NCI-H69 (cell line): Measurements from ENCODE around the gene SLC39A10.
"Not testable (repeated sequence)": the region's sequence is repeated elsewhere in the genome, so short reads cannot be mapped to it uniquely, and the experiment has no call there.

Experiments
- DNase-seq: peaks from one replicate; lab custom pipeline; 2025; lab: John Stamatoyannopoulos, UW

SLC39A10 gene

GRCh38 chr2:195644708-195645107 lies 12.3 kb upstream of the SLC39A10 start:
- DNase-seq = not testable (repeated sequence)

GRCh38 chr2:195645413-195645812 lies 11.6 kb upstream of the SLC39A10 start:
- no peak for DNase-seq

- DNase-seq = no peak
Measured at GRCh38 chr2:195646424-195646823, 10.6 kb upstream of the SLC39A10 start.

- peak; percentile 41 for DNase-seq
Measured at GRCh38 chr2:195647302-195647701, 9.7 kb upstream of the SLC39A10 start.

DNA sequence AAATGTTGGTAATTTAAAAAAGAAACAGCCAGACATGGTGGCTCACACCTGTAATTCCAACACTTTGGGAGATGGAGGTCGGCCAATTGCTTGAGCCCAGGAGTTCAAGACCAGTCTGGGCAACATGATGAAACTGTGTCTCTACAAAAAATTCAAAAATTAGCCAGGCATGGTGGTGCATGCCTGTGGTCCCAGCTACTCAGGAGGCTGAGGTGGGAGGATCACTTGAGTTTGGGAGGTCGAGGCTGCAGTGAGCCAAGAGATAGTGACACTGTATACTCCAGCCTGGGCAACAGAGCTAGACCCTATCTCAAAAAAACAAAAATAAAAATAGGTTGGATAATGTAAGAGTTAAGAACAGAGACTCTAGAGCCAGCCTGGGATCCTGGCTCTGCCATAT lies 8.7 kb upstream of the SLC39A10 start:
- DNase-seq = not testable (repeated sequence)

- DNase-seq = no peak
Measured at GRCh38 chr2:195648787-195649186, 8.2 kb upstream of the SLC39A10 start.

GRCh38 chr2:195649629-195650190 lies 7.3 kb upstream of the SLC39A10 start:
- no peak for DNase-seq

- no peak for DNase-seq
Measured at GRCh38 chr2:195651046-195651445, 6.0 kb upstream of the SLC39A10 start.

GRCh38 chr2:195652911-195653310 lies 4.1 kb upstream of the SLC39A10 start:
- DNase-seq = no peak

GRCh38 chr2:195656161-195656858 lies 716 bp upstream of the SLC39A10 start:
- peak; percentile 50 for DNase-seq

DNA sequence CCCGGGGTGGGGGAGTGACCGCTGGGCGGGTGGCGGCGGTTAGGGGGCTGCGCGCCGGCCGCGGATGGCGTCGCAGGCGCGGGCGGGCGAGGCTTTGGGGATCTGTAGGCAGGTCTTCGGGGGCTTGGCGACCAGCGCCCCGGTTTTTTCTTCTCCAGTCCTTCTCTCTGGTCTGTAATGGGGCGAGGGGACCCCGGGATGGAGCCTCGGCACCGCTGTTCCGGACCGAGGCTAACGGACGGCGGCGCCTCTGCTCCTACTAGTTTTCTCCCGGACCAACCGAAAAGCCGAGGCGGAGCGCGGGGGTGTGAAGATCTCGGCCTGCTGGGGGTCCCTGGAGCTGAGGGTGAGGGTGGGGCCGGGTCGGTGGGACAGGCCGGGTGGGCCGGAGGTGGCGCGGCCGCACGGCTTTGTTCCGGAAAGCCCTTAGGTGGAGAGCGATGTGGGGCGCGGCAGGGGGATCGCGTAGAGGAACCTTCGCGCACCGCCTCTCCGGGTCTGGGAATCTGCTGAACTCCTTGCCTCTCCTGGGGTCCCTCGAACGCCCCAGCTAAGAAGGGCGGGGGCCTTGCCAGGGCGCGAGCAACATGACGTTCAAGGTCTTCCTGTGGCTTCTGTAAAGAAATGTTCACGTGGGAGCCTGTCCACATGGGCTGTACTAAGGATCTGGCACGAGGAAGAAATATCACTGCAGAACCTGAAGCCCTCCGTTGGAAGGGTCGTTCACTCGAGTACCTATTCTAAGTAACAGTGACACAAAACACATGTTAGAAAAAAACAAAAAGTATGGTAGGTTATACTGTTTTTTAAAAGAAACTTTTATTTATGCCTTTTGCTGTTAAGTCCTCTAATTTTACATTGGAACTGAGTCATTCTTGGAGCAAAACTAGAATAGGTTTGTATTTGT lies 861 bp downstream of the SLC39A10 start:
- DNase-seq = peak; percentile 77

- peak; percentile 75 for DNase-seq
Measured at GRCh38 chr2:195658541-195658890, 1.5 kb downstream of the SLC39A10 start.

GRCh38 chr2:195659114-195659513 lies 2.1 kb downstream of the SLC39A10 start:
- DNase-seq = no peak

DNA sequence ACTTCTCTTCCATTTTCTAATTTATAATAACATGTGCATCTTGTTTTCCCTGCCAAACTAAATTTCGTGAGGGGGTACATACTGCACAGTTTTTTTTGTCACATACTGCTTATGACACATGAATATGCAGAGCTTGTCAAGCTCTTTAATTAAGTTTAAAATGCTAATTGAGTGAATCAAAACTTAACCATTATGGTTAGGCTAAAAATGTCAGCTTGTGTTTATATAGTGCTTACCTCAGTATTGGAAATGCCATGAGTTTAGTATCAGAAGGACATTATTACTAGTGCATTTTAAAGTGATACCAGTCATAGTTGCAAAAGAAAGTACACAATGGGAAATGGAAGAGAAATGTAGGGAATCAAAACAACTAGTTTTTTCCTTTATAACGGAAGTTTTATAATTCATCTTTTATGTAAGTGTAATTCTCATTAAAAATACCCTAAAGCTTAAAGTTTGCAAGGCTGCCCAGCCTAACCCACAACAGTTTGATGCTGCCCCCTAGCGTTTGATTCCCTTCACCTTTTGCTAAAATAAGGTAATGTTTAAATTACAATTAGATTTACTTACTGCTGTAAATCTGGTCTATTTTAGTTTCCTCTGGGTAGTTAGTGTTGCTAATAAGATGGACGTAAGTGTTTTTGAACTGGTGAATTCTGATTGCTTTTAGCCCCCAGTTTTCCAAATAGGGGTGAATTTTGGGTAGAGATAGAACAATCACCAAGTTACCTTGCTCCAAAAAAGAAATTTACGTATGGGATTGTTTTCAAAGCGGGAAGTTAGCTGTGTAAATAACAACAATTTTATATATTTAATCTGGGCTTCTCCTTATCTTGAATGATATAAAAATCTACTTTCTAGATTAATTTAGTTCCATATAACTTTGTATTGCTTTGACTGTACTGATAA lies 3.2 kb downstream of the SLC39A10 start:
- peak; percentile 66 for DNase-seq

DNA sequence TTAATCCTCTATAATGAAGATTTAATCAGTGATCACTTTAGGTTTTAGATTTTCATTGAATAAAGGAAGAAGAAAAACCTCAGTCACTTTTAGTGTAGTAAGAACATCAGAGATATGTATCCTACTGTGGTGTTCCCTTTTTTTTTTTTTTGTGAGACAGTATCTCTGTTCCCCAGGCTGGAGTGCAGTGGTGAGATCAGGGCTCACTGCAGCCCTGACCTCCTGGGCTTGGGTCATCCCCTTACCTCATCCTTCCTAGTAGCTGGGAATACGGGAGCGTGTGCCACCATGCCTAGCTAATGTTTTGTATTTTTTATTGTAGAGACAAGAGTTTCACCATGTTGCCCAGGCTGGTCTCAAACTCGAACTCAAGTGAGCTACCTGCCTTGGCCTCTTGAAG lies 5.1 kb downstream of the SLC39A10 start:
- DNase-seq = no peak

DNA sequence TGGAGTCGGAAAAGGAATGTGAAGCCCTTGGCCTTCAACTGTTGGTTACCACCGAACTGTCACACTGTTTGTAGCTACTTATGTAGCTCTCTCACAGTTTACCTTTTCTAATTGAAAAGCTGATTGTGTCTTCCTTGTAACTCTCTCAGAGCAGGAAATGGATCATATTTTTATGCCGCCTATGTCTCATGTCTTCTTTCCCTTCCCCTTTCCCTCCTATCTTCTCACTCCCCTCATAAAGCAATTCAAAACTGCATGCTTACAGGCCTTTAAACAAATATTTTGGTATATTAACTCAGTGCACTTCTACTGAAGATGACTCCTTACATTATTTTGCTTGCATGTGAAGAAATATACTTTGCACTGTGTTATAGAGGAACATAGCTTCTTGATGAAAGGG lies 6.0 kb downstream of the SLC39A10 start:
- no peak for DNase-seq

GRCh38 chr2:195664528-195664927 lies 7.5 kb downstream of the SLC39A10 start:
- DNase-seq = no peak

- DNase-seq = not testable (repeated sequence)
Measured at GRCh38 chr2:195665153-195665552, 8.1 kb downstream of the SLC39A10 start.

DNA sequence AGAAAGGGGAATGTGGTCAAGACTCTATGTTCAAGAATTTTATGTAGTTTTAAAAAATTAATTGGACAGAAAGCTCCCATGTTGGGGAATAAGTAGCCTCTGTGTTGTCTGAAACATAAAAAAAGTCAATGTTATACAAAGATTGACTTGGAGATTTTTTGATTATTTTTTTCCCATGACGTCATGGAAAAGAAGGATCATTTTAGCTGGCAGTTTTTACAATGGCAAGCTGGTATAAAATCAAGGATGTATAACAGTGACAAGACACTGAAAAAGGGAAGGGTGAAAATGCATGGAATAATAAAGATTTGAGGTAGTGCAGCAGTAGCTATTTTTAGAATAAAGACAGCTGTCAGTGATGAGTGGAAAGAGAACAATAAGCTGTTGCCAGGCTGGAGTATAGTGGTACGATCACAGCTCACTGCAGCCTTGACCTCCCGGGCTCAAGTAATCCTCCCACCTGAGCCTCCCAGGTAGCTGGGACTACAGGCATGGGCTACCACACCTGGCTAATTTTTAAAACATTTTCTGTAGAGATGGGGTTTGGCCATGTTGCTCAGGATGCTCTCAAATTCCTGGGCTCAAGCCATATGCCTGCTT lies 9.2 kb downstream of the SLC39A10 start:
- no peak for DNase-seq

GRCh38 chr2:195667974-195668373 lies 10.9 kb downstream of the SLC39A10 start:
- no peak for DNase-seq

- DNase-seq = no peak
Measured at GRCh38 chr2:195670191-195670590, 13.2 kb downstream of the SLC39A10 start.

DNA sequence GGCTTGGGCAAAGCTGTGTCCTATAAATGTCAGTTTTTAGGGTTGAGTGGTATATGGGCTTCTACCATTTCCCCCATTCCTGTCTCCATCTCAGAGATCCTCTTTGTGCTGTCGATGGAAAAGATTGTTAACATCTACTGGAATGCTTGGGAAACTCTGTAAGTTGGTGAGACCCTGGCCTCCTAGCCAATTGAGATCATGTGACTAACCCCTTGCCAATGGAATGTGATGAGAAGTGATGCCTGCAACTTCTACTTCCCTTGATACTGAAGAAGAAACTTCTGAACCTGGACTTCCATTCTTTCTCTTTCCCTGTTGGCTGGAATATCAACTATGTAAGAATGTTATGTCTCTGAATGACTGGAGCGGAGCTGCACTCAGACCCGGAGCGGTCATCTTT lies 14.5 kb downstream of the SLC39A10 start:
- DNase-seq = no peak
